Measurements from ENCODE around the gene ADO.

- 0 out of 2 replicates have a peak, but pooled peaks have one; percentile 76 for TF ChIP-seq NR3C1 (CRISPR knock-in tag; conservative IDR thresholded peaks at IDR 0.05; ENCODE audit: low read depth)
- no peak for TF ChIP-seq CTCF (IDR thresholded peaks at IDR 0.05)
- TF ChIP-seq USF2 (CRISPR knock-in tag; IDR thresholded peaks at IDR 0.05), result 0 out of 2 replicates have a peak, but pooled peaks have one; percentile 17
- TF ChIP-seq SP1 (CRISPR knock-in tag; conservative IDR thresholded peaks at IDR 0.05), result peak; percentile 67
- no peak for TF ChIP-seq ZBTB43 (CRISPR knock-in tag; IDR thresholded peaks at IDR 0.05)
- TF ChIP-seq ATF3 (CRISPR knock-in tag; conservative IDR thresholded peaks at IDR 0.05), result no peak
- no peak for TF ChIP-seq TEAD4 (CRISPR knock-in tag; IDR thresholded peaks at IDR 0.05)
- no peak for TF ChIP-seq CBFB (CRISPR knock-in tag; IDR thresholded peaks at IDR 0.05; ENCODE audit: low read depth)
These were observed at the start of gene ADO for GRCh38 chr10:62804356-62805230.

Measured in WTC11 (cell line).